Measurements from ENCODE around the gene RALGAPA2.
"Not testable (repeated sequence)": the region's sequence is repeated elsewhere in the genome, so short reads cannot be mapped to it uniquely, and the experiment has no call there.

Gene RALGAPA2

GRCh38 chr20:20571068-20571780 lies 141.2 kb downstream of the RALGAPA2 start:
- DNase-seq (ENCODE audit: low spot score) = no peak

- peak; percentile 10 for DNase-seq (ENCODE audit: low spot score)
Observed at GRCh38 chr20:20568604-20569205, 143.7 kb downstream of the RALGAPA2 start.

GRCh38 chr20:20567712-20568111 lies 144.7 kb downstream of the RALGAPA2 start:
- DNase-seq (ENCODE audit: low spot score) = no peak

GRCh38 chr20:20566516-20566915 lies 145.9 kb downstream of the RALGAPA2 start:
- DNase-seq (ENCODE audit: low spot score) = no peak

- DNase-seq (ENCODE audit: low spot score) = no peak
Observed at GRCh38 chr20:20564279-20564678, 148.2 kb downstream of the RALGAPA2 start.

GRCh38 chr20:20562507-20562906 lies 149.9 kb downstream of the RALGAPA2 start:
- DNase-seq (ENCODE audit: low spot score) = no peak

GRCh38 chr20:20561841-20562240 lies 150.6 kb downstream of the RALGAPA2 start:
- DNase-seq (ENCODE audit: low spot score) = no peak

GRCh38 chr20:20561172-20561571 lies 151.3 kb downstream of the RALGAPA2 start:
- DNase-seq (ENCODE audit: low spot score) = no peak

GRCh38 chr20:20557406-20557805 lies 155.0 kb downstream of the RALGAPA2 start:
- no peak for DNase-seq (ENCODE audit: low spot score)

- no peak for DNase-seq (ENCODE audit: low spot score)
Observed at GRCh38 chr20:20555838-20556237, 156.6 kb downstream of the RALGAPA2 start.

- no peak for DNase-seq (ENCODE audit: low spot score)
Observed at GRCh38 chr20:20554951-20555350, 157.5 kb downstream of the RALGAPA2 start.

- DNase-seq (ENCODE audit: low spot score) = no peak
Observed at GRCh38 chr20:20553541-20553940, 158.9 kb downstream of the RALGAPA2 start.

- DNase-seq (ENCODE audit: low spot score) = no peak
Observed at GRCh38 chr20:20552076-20552475, 160.4 kb downstream of the RALGAPA2 start.

GRCh38 chr20:20551409-20551808 lies 161.0 kb downstream of the RALGAPA2 start:
- no peak for DNase-seq (ENCODE audit: low spot score)

GRCh38 chr20:20549704-20550103 lies 162.7 kb downstream of the RALGAPA2 start:
- DNase-seq (ENCODE audit: low spot score) = no peak

- DNase-seq (ENCODE audit: low spot score) = no peak
Observed at GRCh38 chr20:20549267-20549612, 163.2 kb downstream of the RALGAPA2 start.

GRCh38 chr20:20548527-20549266 lies 163.7 kb downstream of the RALGAPA2 start:
- DNase-seq (ENCODE audit: low spot score) = no peak

GRCh38 chr20:20547876-20548266 lies 164.6 kb downstream of the RALGAPA2 start:
- DNase-seq (ENCODE audit: low spot score) = no peak

- no peak for DNase-seq (ENCODE audit: low spot score)
Observed at GRCh38 chr20:20547221-20547875, 165.1 kb downstream of the RALGAPA2 start.

GRCh38 chr20:20546402-20546801 lies 166.0 kb downstream of the RALGAPA2 start:
- no peak for DNase-seq (ENCODE audit: low spot score)

- DNase-seq (ENCODE audit: low spot score) = not testable (repeated sequence)
Observed at GRCh38 chr20:20543348-20543747, 169.1 kb downstream of the RALGAPA2 start.

- DNase-seq (ENCODE audit: low spot score) = no peak
Observed at GRCh38 chr20:20536240-20536933, 176.1 kb downstream of the RALGAPA2 start.
